ENCODE data around the gene EVA1B.

DNA sequence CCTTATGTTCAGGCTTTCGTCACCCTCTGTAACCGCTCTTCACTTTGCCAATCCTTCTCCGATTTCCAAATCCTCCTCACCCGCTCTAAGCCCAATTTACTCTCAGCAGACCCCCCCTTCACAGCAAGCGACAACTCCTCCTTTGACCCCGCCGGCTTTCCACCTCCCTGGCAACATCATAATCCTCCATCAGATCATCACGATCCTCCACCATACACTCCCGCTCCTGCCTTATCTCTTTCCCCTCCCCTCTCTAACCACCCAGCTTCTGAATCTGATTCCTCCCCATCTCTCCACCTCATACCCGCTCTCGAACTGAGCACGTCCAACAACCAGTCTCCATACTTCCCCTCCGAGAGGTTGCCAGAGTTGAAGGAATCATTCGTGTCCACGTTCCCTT is 7.5 kb upstream of the EVA1B start:
- TF ChIP-seq, protein P1, sequence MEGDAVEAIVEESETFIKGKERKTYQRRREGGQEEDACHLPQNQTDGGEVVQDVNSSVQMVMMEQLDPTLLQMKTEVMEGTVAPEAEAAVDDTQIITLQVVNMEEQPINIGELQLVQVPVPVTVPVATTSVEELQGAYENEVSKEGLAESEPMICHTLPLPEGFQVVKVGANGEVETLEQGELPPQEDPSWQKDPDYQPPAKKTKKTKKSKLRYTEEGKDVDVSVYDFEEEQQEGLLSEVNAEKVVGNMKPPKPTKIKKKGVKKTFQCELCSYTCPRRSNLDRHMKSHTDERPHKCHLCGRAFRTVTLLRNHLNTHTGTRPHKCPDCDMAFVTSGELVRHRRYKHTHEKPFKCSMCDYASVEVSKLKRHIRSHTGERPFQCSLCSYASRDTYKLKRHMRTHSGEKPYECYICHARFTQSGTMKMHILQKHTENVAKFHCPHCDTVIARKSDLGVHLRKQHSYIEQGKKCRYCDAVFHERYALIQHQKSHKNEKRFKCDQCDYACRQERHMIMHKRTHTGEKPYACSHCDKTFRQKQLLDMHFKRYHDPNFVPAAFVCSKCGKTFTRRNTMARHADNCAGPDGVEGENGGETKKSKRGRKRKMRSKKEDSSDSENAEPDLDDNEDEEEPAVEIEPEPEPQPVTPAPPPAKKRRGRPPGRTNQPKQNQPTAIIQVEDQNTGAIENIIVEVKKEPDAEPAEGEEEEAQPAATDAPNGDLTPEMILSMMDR (IDR thresholded peaks at IDR 0.05; ENCODE audit: poor library complexity): no peak
- no peak for TF ChIP-seq EZH2 (IDR thresholded peaks at IDR 0.05; ENCODE audit: borderline replicate concordance)
- no peak for TF ChIP-seq EZH2phosphoT487 (IDR thresholded peaks at IDR 0.05; ENCODE audit: low read depth, severe bottlenecking, unreplicated experiment)

Measured in hepatocyte (in vitro differentiated cells).